ENCODE results near the gene FAM234A.
"Not testable (repeated sequence)": the region's sequence is repeated elsewhere in the genome, so short reads cannot be mapped to it uniquely, and the experiment has no call there.

FAM234A gene

GRCh38 chr16:191831-192230 lies 42.8 kb upstream of the FAM234A start:
- no peak for DNase-seq (ENCODE audit: low spot score)
- no peak for TF ChIP-seq CTCF (IDR thresholded peaks at IDR 0.05; ENCODE audit: extremely low read depth, insufficient read depth, missing control alignments)
- in situ Hi-C loops (cut with MboI; ENCODE audit: low pct_unique_long_range_greater_than_20kb, low sequenced_read_pairs, unreplicated experiment) = no loop called here

DNA sequence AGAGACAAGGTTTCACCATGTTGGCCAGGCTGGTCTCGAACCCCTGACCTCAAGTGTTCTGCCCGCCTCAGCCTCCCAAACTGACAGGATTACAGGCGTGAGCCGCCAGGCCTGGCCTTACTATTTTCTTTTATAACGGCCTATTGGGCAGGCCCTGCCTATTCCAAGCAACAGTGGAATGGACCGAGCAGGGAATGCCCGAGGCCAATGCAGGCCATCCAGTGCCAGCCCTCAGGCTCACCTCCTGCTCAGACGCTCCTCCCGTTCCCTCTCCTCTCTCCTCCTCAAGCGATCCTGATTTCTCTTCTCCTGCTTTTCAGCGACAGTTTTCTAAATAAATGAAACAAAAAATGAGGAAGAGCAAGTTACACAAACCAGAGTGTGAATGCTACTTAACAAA lies 41.9 kb upstream of the FAM234A start:
- no peak for TF ChIP-seq CTCF (IDR thresholded peaks at IDR 0.05; ENCODE audit: extremely low read depth, insufficient read depth, missing control alignments)
- no peak for DNase-seq (ENCODE audit: low spot score)
- in situ Hi-C loops (cut with MboI; ENCODE audit: low pct_unique_long_range_greater_than_20kb, low sequenced_read_pairs, unreplicated experiment) = no loop called here

- TF ChIP-seq CTCF (IDR thresholded peaks at IDR 0.05; ENCODE audit: extremely low read depth, insufficient read depth, missing control alignments) = no peak
- in situ Hi-C loops (cut with MboI; ENCODE audit: low pct_unique_long_range_greater_than_20kb, low sequenced_read_pairs, unreplicated experiment) = no loop called here
- no peak for DNase-seq (ENCODE audit: low spot score)
Observed at GRCh38 chr16:193441-193840, 41.2 kb upstream of the FAM234A start.

DNA sequence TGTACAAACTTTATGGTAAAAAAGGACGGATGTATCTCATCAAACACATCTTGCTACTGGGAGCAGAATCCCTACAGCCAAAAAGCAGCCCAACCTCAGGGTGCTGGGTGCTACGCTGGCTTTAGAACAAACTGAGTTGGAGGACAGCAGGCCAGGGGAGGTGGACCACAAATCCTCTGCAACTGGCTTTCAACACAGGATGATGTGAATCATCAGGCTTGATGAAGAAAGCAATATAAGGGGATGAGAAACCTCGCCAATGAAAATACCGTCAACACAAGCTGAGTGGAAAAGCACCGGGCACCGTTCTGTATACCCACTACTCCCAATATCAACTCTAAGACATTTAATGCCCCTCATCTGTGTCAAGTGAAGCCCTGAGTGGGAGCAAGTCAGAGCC lies 40.1 kb upstream of the FAM234A start:
- DNase-seq (ENCODE audit: low spot score) = no peak
- in situ Hi-C loops (cut with MboI; ENCODE audit: low pct_unique_long_range_greater_than_20kb, low sequenced_read_pairs, unreplicated experiment) = no loop called here
- no peak for TF ChIP-seq CTCF (IDR thresholded peaks at IDR 0.05; ENCODE audit: extremely low read depth, insufficient read depth, missing control alignments)

GRCh38 chr16:200388-200787 lies 34.2 kb upstream of the FAM234A start:
- no peak for TF ChIP-seq CTCF (IDR thresholded peaks at IDR 0.05; ENCODE audit: extremely low read depth, insufficient read depth, missing control alignments)
- in situ Hi-C loops (cut with MboI; ENCODE audit: low pct_unique_long_range_greater_than_20kb, low sequenced_read_pairs, unreplicated experiment) = no loop called here
- no peak for DNase-seq (ENCODE audit: low spot score)

DNA sequence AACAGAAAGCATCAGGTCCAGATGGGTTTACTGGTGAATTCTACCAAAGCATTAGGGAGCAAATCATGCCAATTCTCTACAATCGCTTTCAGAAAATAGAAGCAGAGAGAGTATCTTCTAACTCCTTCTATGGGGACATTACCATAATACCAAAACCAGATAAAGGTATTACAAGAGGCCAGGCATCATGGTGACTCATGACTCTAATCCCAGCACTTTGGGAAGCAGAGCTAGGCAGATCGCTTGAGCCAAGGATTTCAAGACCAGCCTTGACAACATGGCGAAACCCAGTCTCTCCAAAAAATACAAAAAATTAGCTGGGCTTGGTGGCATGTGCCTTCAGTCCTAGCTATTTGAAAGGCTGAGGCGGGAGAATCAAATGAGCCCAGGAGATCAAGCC lies 31.4 kb upstream of the FAM234A start:
- DNase-seq (ENCODE audit: low spot score) = no peak
- in situ Hi-C loops (cut with MboI; ENCODE audit: low pct_unique_long_range_greater_than_20kb, low sequenced_read_pairs, unreplicated experiment) = no loop called here
- no peak for TF ChIP-seq CTCF (IDR thresholded peaks at IDR 0.05; ENCODE audit: extremely low read depth, insufficient read depth, missing control alignments)

DNA sequence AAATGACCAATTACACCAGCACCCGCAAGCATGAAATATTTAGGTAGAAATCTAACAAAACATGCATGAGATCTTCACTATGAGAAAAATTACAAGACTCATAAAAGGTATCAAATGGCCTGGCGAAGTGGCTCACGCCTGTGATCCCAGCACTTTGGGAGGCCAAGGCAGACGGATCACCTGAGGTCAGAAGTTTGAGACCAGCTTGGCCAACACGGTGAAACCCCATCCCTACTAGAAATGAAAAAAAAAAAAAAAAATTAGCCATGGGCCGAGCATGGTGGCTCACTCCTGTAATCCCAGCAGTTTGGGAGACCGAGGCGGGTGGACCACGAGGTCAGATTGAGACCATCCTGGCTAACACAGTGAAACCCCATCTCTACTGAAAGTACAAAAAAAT lies 30.6 kb upstream of the FAM234A start:
- in situ Hi-C loops (cut with MboI; ENCODE audit: low pct_unique_long_range_greater_than_20kb, low sequenced_read_pairs, unreplicated experiment); DNase-seq (ENCODE audit: low spot score): not testable (repeated sequence)

- DNase-seq (ENCODE audit: low spot score); in situ Hi-C loops (cut with MboI; ENCODE audit: low pct_unique_long_range_greater_than_20kb, low sequenced_read_pairs, unreplicated experiment): not testable (repeated sequence)
Observed at GRCh38 chr16:209359-209758, 25.3 kb upstream of the FAM234A start.

GRCh38 chr16:211631-212180 lies 22.9 kb upstream of the FAM234A start:
- DNase-seq (ENCODE audit: low spot score); in situ Hi-C loops (cut with MboI; ENCODE audit: low pct_unique_long_range_greater_than_20kb, low sequenced_read_pairs, unreplicated experiment): not testable (repeated sequence)
